ENCODE measurements around the gene TTLL10. TPM values are rescaled to one million over a fixed set of nuclear protein-coding genes. Genes with fewer than 3 reads are reported as not detected.
"Not testable (repeated sequence)": the region's sequence is repeated elsewhere in the genome, so short reads cannot be mapped to it uniquely, and the experiment has no call there.

The TTLL10 gene
- polyA plus RNA-seq, 4 donors = 0.41 to 1.1 (median 0.63) TPM

- DNase-seq (ENCODE audit: low read depth in 4 of 4, low spot score in 2 of 4) = no peak
Observed at GRCh38 chr1:1168451-1169411, 4.9 kb upstream of the TTLL10 start.

DNA sequence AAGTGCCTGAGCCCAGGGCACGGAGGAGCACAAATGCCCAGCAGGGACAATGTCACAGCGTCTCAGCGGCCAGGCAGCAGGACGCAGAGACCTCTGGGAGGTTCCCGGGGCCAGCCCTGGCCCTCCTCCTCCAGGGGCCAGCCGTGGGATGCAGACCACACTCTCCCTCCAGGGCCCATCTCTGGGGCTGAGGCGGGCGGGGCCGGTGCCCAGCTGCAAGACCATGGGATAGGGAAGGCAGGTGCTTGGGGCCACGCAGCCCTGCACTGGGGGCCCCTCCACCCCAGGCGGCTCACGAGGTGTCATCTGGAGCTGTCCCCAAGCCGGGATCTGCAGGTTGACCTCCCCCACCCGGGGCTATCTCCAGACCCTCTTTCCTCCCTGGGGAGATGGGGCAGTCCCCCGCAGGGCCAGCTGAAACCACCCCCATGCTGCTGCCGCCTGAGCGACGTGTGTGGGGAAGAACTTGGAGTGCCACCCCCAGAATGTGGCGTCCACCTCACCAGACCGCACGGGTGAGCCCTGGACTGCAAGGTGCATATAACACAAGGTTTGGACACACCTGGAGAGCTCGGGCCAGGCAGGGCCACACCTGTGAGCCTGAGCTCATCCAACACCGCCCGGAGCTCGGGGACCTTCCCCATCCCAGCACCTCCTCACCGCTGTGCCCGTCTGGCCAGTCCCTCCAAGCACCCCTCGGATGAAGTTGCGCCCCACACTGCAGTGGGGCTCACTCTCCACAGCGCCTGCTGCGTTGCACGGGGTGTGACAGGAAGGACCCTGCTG is 4.1 kb upstream of the TTLL10 start:
- DNase-seq (ENCODE audit: low read depth in 4 of 4, low spot score in 2 of 4) = no peak

- no peak for DNase-seq (ENCODE audit: low read depth in 4 of 4, low spot score in 2 of 4)
Observed at GRCh38 chr1:1170215-1171091, 3.2 kb upstream of the TTLL10 start.

DNA sequence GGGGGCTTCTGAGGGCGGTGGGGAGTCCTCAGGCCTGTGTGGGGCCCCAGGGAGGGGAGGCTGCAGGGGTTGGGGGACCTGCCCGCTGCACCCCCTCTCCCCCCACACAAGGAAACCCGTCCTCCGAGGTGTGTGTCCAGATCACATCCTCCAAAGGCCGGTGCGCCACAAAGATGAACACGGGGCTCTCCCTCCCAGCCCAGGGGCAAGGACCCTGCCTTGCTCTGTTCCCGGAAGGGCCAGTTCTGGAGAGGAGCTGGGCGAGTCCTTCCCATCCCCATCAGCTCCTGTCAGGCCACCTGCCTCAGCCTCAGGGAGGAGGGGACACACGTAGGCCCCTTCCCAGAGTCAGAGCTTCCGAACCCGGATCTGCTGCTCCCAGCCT is 2.5 kb upstream of the TTLL10 start:
- DNase-seq (ENCODE audit: low read depth in 4 of 4, low spot score in 2 of 4) = no peak

- DNase-seq (ENCODE audit: low read depth in 4 of 4, low spot score in 2 of 4) = no peak
Observed at GRCh38 chr1:1171546-1172340, 1.9 kb upstream of the TTLL10 start.

DNA sequence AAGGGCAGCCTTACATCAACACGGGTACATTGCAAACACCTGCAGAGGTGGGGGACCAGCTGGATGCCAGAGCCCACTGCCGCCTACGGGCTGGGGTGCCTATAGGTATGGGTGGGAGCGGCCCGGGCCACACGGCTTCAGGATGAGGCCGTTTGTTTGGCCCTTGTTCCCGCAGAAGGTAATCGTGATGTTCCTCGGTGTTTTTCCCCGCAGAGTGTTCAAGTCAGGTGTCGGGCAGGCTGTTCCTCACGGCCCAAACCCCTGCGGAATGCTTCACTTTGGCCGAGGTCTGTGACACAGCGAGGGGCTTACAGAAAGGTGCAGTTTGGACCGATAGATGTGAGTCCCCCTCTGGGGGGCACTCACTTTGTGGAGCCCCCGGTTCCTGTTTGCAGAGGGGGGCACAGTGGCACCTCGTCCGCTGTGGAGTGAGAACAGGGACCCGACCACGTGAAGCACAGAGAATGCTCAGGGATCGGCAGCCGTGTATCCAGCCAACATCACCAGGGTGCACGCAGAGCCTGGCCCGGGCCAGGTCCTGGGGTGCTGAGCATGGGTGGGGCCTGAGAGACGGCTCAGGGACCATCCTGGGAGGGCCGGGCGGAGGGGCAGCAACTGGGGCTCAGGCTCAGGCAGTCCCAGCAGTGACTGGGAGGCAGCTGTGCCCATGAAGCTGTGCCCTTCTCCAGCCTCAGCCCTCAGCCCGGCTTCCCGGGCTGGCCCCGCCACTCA is 453 bp upstream of the TTLL10 start:
- DNase-seq (ENCODE audit: low read depth in 4 of 4, low spot score in 2 of 4) = no peak

- DNase-seq (ENCODE audit: low read depth in 4 of 4, low spot score in 2 of 4) = no peak
Observed at GRCh38 chr1:1175221-1176062, 1.8 kb downstream of the TTLL10 start.

DNA sequence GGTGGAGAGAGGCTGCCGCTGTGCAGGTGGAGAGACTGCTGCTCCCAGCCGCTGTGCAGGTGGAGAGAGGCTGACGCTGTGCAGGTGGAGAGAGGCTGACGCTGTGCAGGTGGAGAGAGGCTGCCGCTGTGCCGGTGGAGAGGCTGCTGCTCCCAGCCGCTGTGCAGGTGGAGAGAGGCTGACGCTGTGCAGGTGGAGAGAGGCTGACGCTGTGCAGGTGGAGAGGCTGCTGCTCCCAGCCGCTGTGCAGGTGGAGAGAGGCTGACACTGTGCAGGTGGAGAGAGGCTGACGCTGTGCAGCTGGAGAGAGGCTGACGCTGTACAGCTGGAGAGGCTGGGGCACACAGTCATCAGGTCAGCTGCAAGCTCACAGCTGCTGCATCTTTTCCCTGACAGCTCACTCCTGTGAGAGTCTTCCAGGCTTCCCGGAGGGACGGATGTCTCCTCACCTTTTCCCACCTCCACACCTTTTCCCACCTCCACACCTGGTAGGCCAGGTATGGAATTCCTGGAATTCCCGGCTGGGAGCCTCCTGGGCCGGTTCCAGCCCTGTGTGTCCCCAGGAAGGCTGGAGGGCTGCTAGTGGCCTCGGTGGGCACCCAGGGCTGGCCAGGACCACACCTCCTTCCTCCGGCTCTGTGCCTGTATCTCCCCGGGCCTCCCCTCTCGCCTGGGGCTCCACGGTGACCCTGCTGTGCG is 2.5 kb downstream of the TTLL10 start:
- not testable (repeated sequence) for DNase-seq (ENCODE audit: low read depth in 4 of 4, low spot score in 2 of 4)

DNA sequence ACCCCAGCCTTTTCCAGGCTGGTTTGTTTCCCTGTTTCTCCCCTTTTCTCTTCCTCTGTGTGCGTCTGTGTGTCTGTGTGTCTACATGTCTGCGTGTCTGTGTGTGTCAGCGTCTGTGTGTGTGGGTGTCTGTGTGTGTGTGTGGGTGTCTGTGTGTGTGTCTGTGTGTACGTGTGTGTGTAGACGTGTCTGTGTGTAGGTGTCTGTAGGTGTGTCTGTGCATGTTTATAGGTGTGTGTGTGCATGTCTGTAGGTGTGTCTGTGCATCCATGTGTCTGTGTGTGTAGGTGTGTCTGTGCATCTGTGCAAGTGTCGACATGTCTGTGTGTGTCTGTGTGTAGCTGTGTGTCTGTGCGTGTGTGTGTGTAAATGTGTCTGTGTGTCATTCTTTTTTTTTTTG is 3.3 kb downstream of the TTLL10 start:
- DNase-seq (ENCODE audit: low read depth in 4 of 4, low spot score in 2 of 4) = no peak

GRCh38 chr1:1177452-1178206 is 3.9 kb downstream of the TTLL10 start:
- DNase-seq (ENCODE audit: low read depth in 4 of 4, low spot score in 2 of 4) = no peak

DNA sequence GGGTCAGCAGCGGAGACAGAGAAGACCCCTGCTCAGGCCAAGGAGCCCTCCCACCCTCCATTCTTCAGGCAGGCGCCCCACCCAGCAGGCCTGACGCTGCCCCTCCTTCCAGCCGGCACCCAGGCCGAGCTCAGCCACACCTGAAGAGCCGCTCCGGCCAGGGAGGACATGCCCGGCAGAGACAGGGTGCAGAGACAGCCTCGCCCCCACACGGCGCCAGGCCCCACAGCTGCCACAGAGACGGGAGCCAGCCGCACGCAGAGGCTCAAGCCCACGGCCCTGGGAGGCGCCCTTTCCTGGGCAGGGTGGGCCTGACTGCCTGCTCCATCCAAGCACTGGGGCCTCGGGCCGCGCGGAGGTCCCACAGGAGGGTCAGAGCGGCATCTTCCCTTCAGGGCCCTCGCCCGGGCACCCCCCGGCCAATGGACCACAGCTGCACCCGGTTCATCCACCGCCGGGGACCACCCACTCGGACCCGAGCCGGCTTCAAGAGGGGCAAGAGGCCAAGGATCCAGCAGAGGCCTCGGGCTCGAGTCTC is 5.2 kb downstream of the TTLL10 start:
- no peak for DNase-seq (ENCODE audit: low read depth in 4 of 4, low spot score in 2 of 4)

GRCh38 chr1:1179346-1179982 is 5.8 kb downstream of the TTLL10 start:
- DNase-seq (ENCODE audit: low read depth in 4 of 4, low spot score in 2 of 4) = no peak

- DNase-seq (ENCODE audit: low read depth in 4 of 4, low spot score in 2 of 4) = no peak
Observed at GRCh38 chr1:1179983-1180861, 6.5 kb downstream of the TTLL10 start.

GRCh38 chr1:1181129-1181937 is 7.7 kb downstream of the TTLL10 start:
- no peak for DNase-seq (ENCODE audit: low read depth in 4 of 4, low spot score in 2 of 4)

All from left renal cortex interstitium (tissue), 4 donors.